OCI-LY3 (cell line): ENCODE measurements around the gene ZPR1.

ENCODE experiments used
- EZH2phosphoT487 ChIP-seq: fragments of 200-600 bp; shearing (Covaris generic); IDR thresholded peaks from 2 replicates; pipeline ENCODE4 v1.6.1; 2018; ENCODE audit warnings: antibody characterized with exemption, mixed run types, low read depth
- TF ChIP-seq, protein P1 (sequence below): fragments of 200-600, 300-600 bp; sonication (generic); IDR thresholded peaks from 2 replicates; pipeline ENCODE4 v1.5.1; 2014; ENCODE audit warnings: antibody characterized with exemption, low read length, low read depth

DNA sequence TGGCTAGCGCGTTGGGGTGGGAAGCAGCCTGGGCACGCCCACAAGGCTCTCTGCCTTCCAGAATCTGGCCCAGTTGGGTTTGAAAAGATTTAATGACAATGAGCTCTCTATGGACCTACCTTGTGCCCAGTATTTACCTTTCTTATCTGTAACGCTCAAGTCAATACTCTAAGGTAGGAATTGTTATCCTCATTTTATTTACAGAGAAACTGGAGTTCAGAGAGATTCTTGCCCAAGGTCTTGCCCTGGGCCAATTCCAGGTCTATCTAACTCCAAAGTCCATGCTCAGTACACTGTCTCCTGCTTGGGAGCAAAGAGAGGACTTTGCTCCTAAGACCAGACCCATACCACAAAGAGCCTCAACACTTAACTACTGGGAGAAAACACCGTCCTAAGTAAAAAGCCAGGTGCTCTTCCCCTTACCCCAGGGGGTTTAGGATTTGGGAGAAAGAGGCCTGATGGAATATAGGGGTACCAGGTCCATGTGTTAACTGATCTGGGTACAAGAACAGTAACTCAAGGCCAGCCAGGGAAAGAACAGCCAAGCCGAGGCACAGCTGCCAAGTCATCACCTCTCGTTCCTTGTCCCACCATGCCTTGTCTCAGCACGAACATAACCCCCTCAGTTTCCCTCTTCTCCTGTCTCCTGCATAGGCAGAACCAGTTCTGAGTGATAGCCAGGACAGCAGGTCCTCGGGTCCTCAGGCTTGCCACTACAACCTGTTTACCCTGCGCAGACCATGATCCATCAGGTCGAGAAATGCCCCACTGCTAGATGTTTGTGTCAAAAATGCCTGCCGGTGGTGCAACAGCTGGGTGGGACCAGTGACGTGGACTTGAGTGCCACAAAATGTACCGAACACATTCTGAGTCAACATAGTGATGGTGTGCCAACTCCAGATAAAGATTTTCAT, 20.7 kb upstream of the ZPR1 start:
- TF ChIP-seq, protein P1, sequence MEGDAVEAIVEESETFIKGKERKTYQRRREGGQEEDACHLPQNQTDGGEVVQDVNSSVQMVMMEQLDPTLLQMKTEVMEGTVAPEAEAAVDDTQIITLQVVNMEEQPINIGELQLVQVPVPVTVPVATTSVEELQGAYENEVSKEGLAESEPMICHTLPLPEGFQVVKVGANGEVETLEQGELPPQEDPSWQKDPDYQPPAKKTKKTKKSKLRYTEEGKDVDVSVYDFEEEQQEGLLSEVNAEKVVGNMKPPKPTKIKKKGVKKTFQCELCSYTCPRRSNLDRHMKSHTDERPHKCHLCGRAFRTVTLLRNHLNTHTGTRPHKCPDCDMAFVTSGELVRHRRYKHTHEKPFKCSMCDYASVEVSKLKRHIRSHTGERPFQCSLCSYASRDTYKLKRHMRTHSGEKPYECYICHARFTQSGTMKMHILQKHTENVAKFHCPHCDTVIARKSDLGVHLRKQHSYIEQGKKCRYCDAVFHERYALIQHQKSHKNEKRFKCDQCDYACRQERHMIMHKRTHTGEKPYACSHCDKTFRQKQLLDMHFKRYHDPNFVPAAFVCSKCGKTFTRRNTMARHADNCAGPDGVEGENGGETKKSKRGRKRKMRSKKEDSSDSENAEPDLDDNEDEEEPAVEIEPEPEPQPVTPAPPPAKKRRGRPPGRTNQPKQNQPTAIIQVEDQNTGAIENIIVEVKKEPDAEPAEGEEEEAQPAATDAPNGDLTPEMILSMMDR, result no peak
- TF ChIP-seq EZH2phosphoT487, result no peak
